ENCODE data around the gene KCNAB3. TPM values are rescaled to one million over a fixed set of nuclear protein-coding genes. Genes with fewer than 3 reads are reported as not detected.

The KCNAB3 gene
- total RNA-seq (2022; extraction: Qiagen RNA extraction; ENCODE audit: low read depth) = 1.8 to 3.3 TPM (median 2.4 TPM) in 5 replicates

DNA sequence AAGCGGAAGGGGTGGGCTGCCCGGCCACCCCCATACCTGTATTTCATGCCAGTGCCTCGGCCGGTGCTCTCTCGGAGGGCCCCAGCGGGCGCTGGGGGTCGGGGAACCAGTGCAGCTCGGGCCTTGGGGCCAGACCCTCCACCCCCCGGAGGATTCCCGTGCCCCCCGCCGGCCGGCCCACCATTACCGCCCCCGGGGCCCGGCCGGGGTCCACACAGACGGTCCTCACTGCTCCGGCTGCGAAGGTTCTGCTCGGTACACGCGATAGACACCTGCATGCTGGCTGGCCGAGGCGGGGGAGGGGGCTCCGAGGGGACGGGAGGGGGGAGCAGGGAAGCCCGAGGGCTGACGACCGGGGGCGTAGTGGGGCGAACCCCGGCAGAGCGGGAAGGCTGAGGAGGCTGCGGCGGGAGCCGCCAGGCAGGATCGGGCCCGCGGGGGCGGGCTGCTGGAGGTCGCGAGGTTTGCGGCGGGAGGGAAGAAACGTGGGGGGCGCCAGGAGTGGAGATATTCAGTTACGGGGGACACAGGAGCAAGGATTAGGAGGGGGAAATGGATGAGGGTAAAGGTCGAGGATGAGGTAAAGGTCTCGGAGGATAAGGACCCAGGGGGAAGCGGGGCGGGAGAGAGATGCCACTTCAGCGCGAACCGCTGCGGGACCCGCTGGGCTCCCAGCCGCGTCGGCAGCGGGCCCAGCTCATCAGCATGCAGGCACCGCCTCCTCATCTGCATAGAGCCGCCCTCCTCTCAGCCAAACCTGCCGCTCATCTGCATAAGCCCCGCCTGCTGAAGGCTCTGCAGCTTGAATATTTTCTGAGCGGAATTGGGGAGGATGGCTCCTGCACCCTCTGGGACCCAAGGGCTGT lies at the start of gene KCNAB3:
KCNAB3 (minus strand) TSS at position 699 of the 866 bp plus-strand sequence; CDS start at position 278, 421 bp downstream.

DNA sequence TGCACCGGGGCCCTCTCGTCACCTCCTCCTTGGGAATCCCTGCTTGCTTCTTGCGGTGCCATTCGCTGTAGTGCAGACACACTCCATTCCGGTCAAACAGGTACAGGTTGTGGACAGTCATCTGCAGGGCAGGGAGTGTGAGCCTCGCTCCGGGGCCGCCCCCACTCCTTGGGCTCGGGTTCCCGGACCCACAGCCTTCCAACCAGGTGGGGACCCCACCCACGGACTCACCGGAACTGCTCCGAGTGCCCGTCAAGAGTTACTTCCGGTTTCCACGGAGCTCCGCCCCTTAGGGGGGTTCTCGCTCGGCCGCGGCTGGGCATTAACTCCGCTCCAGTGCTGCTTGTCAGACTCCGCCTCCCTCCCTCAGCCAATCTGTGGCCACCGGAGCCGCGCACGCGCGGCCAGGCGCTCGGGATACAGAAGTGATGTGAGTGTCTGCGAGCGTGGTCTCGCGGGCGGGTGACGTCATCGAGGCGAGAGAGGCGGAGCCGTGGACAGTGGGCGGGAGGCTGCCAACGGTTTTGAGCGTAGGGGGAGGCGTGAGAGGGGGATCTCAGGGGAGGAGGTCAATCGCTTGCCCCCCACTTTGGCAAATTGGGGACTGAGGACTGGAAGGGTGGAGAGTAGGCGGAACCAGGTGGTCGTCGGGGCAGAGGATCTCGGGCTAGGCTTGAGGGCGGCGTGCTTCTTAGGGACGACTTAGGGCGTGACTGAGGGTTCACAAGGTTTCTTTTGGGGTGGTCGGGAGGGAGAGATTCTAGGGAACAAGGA lies 2.2 kb upstream of the KCNAB3 start, which contains the start of the genes CNTROB and TRAPPC1:
CNTROB (plus strand) TSS at position 498 of the 774 bp plus-strand sequence. CDS start 874 bp downstream, outside the sequence.
TRAPPC1 (minus strand) TSS at position 238 of the 774 bp plus-strand sequence; CDS start at position 121, 117 bp downstream.

DNA sequence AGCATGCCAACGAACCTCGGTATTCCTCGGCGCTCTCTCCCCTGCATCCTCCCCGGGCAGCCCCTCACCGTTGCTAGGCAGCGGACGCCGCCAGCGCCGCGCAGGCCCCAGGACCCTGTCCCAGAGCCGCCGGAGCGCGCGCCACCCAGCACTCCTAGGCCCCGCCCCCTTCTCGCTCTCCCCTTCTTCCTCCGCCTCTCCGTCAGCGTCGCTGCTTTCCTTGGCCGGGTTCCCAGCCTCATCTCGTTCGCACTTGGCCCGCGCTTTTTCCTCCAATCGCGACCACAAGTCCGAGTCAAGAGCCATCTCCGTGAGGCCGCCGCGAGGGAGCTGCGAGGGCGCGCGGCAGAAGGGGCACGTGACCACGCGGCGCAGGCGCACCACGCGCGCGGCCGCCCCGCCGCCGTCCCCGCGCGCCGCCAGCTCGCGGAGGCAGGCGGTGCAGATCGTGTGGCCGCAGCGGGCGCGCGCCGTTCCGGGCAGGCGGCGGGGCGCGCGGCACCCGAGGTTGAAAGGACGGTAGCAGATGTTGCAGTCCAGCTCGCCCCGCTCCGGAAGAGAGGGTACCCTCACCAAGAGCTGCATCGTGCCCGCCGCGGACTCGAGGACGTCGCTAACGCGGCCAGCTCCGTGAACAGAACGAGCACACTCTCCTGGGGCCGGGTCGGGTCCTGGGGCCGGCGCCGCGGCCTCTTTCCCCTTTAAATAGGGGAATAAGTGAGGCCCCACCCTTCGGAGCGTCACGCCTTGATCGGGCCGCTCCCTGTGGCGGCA lies 13.9 kb downstream of the KCNAB3 start, which contains the start of gene RNF227:
RNF227 (minus strand) TSS at position 679 of the 774 bp plus-strand sequence; CDS start at position 585, 94 bp downstream.

DNA sequence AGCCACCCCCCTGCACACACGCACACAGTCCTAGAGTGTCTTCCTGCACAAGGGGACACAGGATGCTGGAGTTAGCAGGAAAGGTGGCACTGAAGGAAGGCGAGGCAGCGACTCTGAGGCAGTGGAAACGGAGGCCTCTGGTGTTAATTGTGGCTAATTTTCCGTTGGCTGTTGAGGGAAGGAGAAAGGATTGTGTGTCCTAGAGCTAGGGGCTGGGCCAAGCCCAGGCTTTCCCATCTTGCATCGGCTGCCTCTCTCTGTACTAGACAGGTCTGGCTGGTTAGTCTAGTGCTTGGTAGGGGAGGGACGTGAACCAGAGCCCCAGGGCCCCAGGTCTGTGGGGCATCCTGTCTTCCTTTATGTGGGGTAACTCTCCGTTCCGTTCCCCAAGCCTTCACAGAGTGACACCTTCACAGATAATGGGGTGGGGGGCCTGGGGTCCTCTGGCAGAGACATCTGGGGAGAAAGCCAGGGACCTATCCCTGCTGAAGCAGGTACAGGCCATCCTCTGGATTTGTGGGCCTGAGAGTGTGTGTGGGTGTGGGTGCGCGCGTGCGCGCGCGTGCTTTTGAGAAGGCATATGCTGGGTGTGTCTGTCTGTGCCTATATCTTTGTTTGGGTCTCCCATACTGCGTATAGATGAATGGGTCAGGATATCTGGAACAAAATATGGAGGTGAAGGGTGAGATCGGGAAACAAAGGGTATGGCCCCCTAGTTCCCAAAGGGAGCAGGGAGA lies 41.3 kb downstream of the KCNAB3 start, which contains the start of gene CHD3:
CHD3 (plus strand) TSS at position 606 of the 737 bp plus-strand sequence. CDS start 212 bp downstream, outside the sequence.

Other genes starting within 250 kb of the KCNAB3 start
- gene TP53, start 242.4 kb downstream of the KCNAB3 start, total RNA-seq (2022; extraction: Qiagen RNA extraction; ENCODE audit: low read depth) = 50.2 to 60.1 TPM (median 56.6 TPM) in 5 replicates
- gene WRAP53, start 241.4 kb downstream of the KCNAB3 start, total RNA-seq (2022; extraction: Qiagen RNA extraction; ENCODE audit: low read depth) = 33.2 to 47.3 TPM (median 45.3 TPM) in 5 replicates
- 1.2 to 1.9 TPM (median 1.6 TPM) in 5 replicates for gene EFNB3, start 224.7 kb downstream of the KCNAB3 start, total RNA-seq (2022; extraction: Qiagen RNA extraction; ENCODE audit: low read depth)
- gene DNAH2, start 212.1 kb downstream of the KCNAB3 start, total RNA-seq (2022; extraction: Qiagen RNA extraction; ENCODE audit: low read depth) = 0.01 to 0.09 TPM (median 0.02 TPM) in 5 replicates
- 17.7 to 24.0 TPM (median 19.0 TPM) in 5 replicates for gene KDM6B, start 95.6 kb downstream of the KCNAB3 start, total RNA-seq (2022; extraction: Qiagen RNA extraction; ENCODE audit: low read depth)
- gene TMEM88, start 74.8 kb downstream of the KCNAB3 start, total RNA-seq (2022; extraction: Qiagen RNA extraction; ENCODE audit: low read depth) = 0.57 to 1.7 TPM (median 0.96 TPM) in 5 replicates
- gene NAA38, start 72.3 kb downstream of the KCNAB3 start, total RNA-seq (2022; extraction: Qiagen RNA extraction; ENCODE audit: low read depth) = 191 to 232 TPM (median 215 TPM) in 5 replicates
- gene CYB5D1, start 71.9 kb downstream of the KCNAB3 start, total RNA-seq (2022; extraction: Qiagen RNA extraction; ENCODE audit: low read depth) = 21.2 to 25.1 TPM (median 23.1 TPM) in 5 replicates
- gene CHD3, start 41.1 kb downstream of the KCNAB3 start, total RNA-seq (2022; extraction: Qiagen RNA extraction; ENCODE audit: low read depth) = 66.5 to 79.7 TPM (median 70.3 TPM) in 5 replicates
- 1.4 to 2.0 TPM (median 1.6 TPM) in 5 replicates for gene RNF227, start 13.6 kb downstream of the KCNAB3 start, total RNA-seq (2022; extraction: Qiagen RNA extraction; ENCODE audit: low read depth)
- gene TRAPPC1, start 2.1 kb upstream of the KCNAB3 start, total RNA-seq (2022; extraction: Qiagen RNA extraction; ENCODE audit: low read depth) = 271 to 324 TPM (median 289 TPM) in 5 replicates
- 37.7 to 45.9 TPM (median 41.4 TPM) in 5 replicates for gene CNTROB, start 2.4 kb upstream of the KCNAB3 start, total RNA-seq (2022; extraction: Qiagen RNA extraction; ENCODE audit: low read depth)
- not detected in 5 replicates for gene GUCY2D, start 72.8 kb upstream of the KCNAB3 start, total RNA-seq (2022; extraction: Qiagen RNA extraction; ENCODE audit: low read depth)
- not detected in 5 replicates for gene ALOX15B, start 109.2 kb upstream of the KCNAB3 start, total RNA-seq (2022; extraction: Qiagen RNA extraction; ENCODE audit: low read depth)
- 0.75 to 2.1 TPM (median 1.2 TPM) in 5 replicates for gene ALOX12B, start 157.9 kb upstream of the KCNAB3 start, total RNA-seq (2022; extraction: Qiagen RNA extraction; ENCODE audit: low read depth)
- 5.9 to 9.7 TPM (median 6.4 TPM) in 5 replicates for gene ALOXE3, start 188.7 kb upstream of the KCNAB3 start, total RNA-seq (2022; extraction: Qiagen RNA extraction; ENCODE audit: low read depth)
- 0.63 to 1.6 TPM (median 1.3 TPM) in 5 replicates for gene HES7, start 194.2 kb upstream of the KCNAB3 start, total RNA-seq (2022; extraction: Qiagen RNA extraction; ENCODE audit: low read depth)
- 4.0 to 6.3 TPM (median 4.6 TPM) in 5 replicates for gene PER1, start 222.5 kb upstream of the KCNAB3 start, total RNA-seq (2022; extraction: Qiagen RNA extraction; ENCODE audit: low read depth)
- 21.5 to 27.7 TPM (median 25.6 TPM) in 5 replicates for gene VAMP2, start 233.1 kb upstream of the KCNAB3 start, total RNA-seq (2022; extraction: Qiagen RNA extraction; ENCODE audit: low read depth)
- gene TMEM107, start 246.5 kb upstream of the KCNAB3 start, total RNA-seq (2022; extraction: Qiagen RNA extraction; ENCODE audit: low read depth) = 16.2 to 19.5 TPM (median 18.8 TPM) in 5 replicates